CD8-positive, alpha-beta memory T cell (primary cell): ENCODE results near the gene KRTAP5-8. TPM values are rescaled to one million over a fixed set of nuclear protein-coding genes. Genes with fewer than 3 reads are reported as not detected.
A peak's percentile ranks its signal among the peaks of the same experiment; 100 is the strongest.

Experiments
- CTCF ChIA-PET: fragments of 350-600 bp; sonication (Branson Sonifier 250); formaldehyde crosslinking; loops from one replicate; lab custom pipeline; 2021; ENCODE audit warnings: antibody characterized with exemption; lab: Charles Lee
- POLR2A ChIA-PET: fragments of 350-600 bp; sonication (Branson Sonifier 250); formaldehyde crosslinking; loops from one replicate; lab custom pipeline; 2021; ENCODE audit warnings: antibody characterized with exemption; lab: Charles Lee
- DNase-seq, 5 donors: peaks; one replicate each; pipeline versions ENCODE4 v3.0.0 to v3.0.0-alpha.2; 2020 to 2022; ENCODE audit warnings: mixed read lengths in 1 of 5
- H3K27ac ChIP-seq: one replicate; pipeline ENCODE4 v1.7.0; 2013; ENCODE audit warnings: low read depth, mild to moderate bottlenecking, low read length, moderate library complexity
- H3K27me3 ChIP-seq: 2 replicates; pipeline ENCODE4 v1.7.0; 2013; ENCODE audit warnings: low read length, mild to moderate bottlenecking; ENCODE audit not compliant: insufficient read depth, poor library complexity, severe bottlenecking
- H3K36me3 ChIP-seq: 2 replicates; pipeline ENCODE4 v1.7.0; 2013; ENCODE audit warnings: mild to moderate bottlenecking, low read length, moderate library complexity; ENCODE audit not compliant: insufficient read depth
- H3K4me1 ChIP-seq: 2 replicates; pipeline ENCODE4 v1.7.0; 2013; ENCODE audit warnings: mild to moderate bottlenecking, low read length, moderate library complexity; ENCODE audit not compliant: insufficient read depth
- H3K4me3 ChIP-seq: 2 replicates; pipeline ENCODE4 v1.7.0; 2013; ENCODE audit warnings: mild to moderate bottlenecking, low read length
- H3K9me3 ChIP-seq: 2 replicates; pipeline ENCODE4 v1.7.0; 2013; ENCODE audit warnings: mild to moderate bottlenecking, low read length
- H3K27ac Mint-ChIP-seq, 8 donors: one replicate each; pipeline ENCODE4 v1.8.0; 2020 to 2021; ENCODE audit warnings: mixed read lengths in 8 of 8, mild to moderate bottlenecking in 6 of 8, inconsistent platforms in 3 of 8, moderate library complexity in 3 of 8
- H3K27me3 Mint-ChIP-seq, 2 donors: one replicate each; pipeline ENCODE4 v1.8.0; 2020 to 2021; ENCODE audit warnings: mixed read lengths in 2 of 2, mild to moderate bottlenecking in 1 of 2, moderate library complexity in 1 of 2
- H3K36me3 Mint-ChIP-seq, 3 donors: one replicate each; pipeline ENCODE4 v1.8.0; 2020 to 2021; ENCODE audit warnings: mixed read lengths in 3 of 3, inconsistent platforms in 1 of 3, mild to moderate bottlenecking in 1 of 3
- H3K4me1 Mint-ChIP-seq, 3 donors: one replicate each; pipeline ENCODE4 v1.8.0; 2020 to 2021; ENCODE audit warnings: mixed read lengths in 3 of 3, inconsistent platforms in 1 of 3, mild to moderate bottlenecking in 1 of 3
- H3K4me3 Mint-ChIP-seq, 7 donors: one replicate each; pipeline ENCODE4 v1.8.0; 2020 to 2021; ENCODE audit warnings: mixed read lengths in 7 of 7, mild to moderate bottlenecking in 6 of 7, moderate library complexity in 4 of 7, inconsistent platforms in 2 of 7
- H3K9me3 Mint-ChIP-seq, 5 donors: one replicate each; pipeline ENCODE4 v1.8.0; 2020 to 2022; ENCODE audit warnings: mixed read lengths in 5 of 5, mild to moderate bottlenecking in 3 of 5, moderate library complexity in 2 of 5, inconsistent platforms in 1 of 5
- polyA plus RNA-seq: library from polyadenylated mRNA; unstranded; fragments of 300-500 nt; fragmentation: Illumina TruSeq; gene quantifications from one replicate; pipeline ENCODE4 v1.2.3, GENCODE V29; 2021
- total RNA-seq, 2 experiments: library from RNA; stranded (reverse); gene quantifications; one replicate each; pipeline ENCODE4 v1.2.3, GENCODE V29; 2021

KRTAP5-8 gene
- total and polyA plus RNA-seq, 3 experiments from 2014 or later, result not detected

DNA sequence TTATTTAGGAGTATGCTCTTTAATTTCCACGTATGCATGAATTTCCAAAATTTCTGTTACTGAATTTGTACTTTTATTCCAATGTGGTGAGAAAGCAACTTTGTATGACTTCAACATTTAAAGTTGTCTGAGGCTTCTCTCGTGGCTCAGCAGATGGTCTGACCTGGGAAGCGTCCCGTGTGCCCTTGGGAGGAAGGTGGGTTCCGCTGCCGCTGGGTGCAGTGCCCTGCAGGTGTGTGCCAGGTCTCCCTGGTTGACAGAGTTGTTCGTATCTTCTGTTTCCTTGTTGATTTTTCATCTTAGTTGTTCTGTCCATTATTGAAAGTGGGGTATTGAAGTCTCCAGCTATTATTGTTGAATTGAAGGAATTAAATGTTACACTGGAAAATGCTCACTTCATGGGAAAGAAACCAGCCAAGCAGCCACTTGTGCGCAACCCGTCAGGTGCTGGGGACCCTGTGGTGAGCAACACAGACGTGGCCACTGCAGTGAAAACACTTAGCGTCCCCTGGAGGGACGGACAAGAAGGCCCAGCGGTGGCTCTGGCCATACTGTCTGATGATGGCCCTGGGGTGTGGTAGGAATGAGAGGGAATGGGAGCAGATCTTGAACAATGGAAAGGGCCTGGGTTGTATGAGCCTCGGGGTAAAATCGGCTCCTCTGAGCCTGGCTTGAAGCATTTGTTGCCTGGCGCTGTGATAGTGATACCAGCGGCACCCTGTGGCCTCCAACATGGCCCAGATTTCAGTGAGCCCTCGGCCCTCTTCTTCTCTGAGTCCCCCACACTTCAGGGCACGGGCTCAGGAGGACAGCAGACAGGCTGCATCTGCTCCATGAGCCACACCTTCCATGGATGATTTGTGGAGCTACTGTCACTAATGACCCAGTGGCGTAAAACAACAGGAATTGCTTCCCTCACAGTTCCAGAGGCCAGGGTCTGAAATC lies 42.3 kb upstream of the KRTAP5-8 start:
- no peak overlapping the region for H3K4me3 ChIP-seq
- Mint-ChIP-seq H3K27me3 (no peaks in the 10 kb centered on the region), H3K27ac (peak overlapping the region in 2 of 8 donors; percentile 3 to 19), H3K36me3 (peaks cover 26 to 91% (median 38%) of the 10 kb centered on the region in 3 donors), H3K4me1 (no peaks in the 10 kb centered on the region), H3K9me3 (no peaks in the 10 kb centered on the region), H3K4me3 (no peak overlapping the region)
- DNase-seq, result no peak
- H3K27ac ChIP-seq, result no peak overlapping the region
- H3K4me1 ChIP-seq, result no peaks in the 10 kb centered on the region
- H3K9me3 ChIP-seq, result no peaks in the 10 kb centered on the region
- peaks cover 25% of the 10 kb centered on the region for H3K36me3 ChIP-seq
- POLR2A ChIA-PET, result no interaction called here
- no peaks in the 10 kb centered on the region for H3K27me3 ChIP-seq
- CTCF ChIA-PET, result no interaction called here

DNA sequence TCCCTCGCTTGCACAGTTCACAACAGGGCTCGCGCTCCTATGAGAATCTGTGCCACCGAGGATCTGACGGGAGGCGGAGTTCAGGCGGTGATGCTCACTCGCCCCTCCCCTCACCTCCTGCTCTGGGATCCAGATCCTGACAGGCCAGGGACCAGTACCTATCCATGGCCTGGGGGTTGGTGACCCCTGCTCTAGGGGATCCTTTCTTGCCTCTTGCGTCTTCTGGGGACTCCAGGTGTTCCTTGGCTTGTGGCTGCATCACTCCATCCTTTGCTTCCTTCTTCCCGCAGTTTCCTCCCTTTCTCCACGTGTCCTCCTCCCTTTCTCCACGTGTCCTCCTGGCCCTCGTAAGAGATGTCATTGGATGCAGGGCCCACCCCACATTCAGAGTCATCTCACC lies 41.4 kb upstream of the KRTAP5-8 start:
- no peaks in the 10 kb centered on the region for H3K9me3 ChIP-seq
- H3K27me3 ChIP-seq, result no peaks in the 10 kb centered on the region
- Mint-ChIP-seq H3K27ac (no peak overlapping the region), H3K4me1 (no peaks in the 10 kb centered on the region), H3K9me3 (no peaks in the 10 kb centered on the region), H3K27me3 (no peaks in the 10 kb centered on the region), H3K4me3 (no peak overlapping the region), H3K36me3 (peaks cover 27 to 91% (median 38%) of the 10 kb centered on the region in 3 donors)
- H3K27ac ChIP-seq, result no peak overlapping the region
- no peak overlapping the region for H3K4me3 ChIP-seq
- H3K4me1 ChIP-seq, result no peaks in the 10 kb centered on the region
- ChIA-PET CTCF (no interaction called here), POLR2A (no interaction called here)
- DNase-seq, result no peak
- H3K36me3 ChIP-seq, result peaks cover 26% of the 10 kb centered on the region

DNA sequence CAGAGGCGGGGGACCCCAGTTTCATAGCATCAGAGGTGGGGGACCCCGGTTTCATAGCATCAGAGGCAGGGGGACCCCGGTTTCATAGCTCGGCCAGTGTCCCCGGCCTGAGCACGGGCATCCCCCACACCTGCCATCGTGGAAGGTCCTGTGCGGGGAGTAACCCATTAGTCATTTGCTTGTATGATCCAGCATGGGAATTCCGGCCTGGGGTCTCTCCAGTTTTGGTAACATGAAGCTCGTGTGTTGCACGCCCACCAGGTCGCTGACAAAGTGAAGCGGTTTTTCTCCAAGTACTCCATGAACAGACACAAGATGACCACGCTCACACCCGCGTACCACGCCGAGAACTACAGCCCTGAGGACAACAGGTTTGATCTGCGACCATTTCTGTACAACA lies 39.7 kb upstream of the KRTAP5-8 start:
- ChIA-PET POLR2A (no interaction called here), CTCF (no interaction called here)
- Mint-ChIP-seq H3K4me1 (no peaks in the 10 kb centered on the region), H3K27me3 (no peaks in the 10 kb centered on the region), H3K4me3 (no peak overlapping the region), H3K27ac (no peak overlapping the region), H3K36me3 (peaks cover 27 to 92% (median 33%) of the 10 kb centered on the region in 3 donors), H3K9me3 (no peaks in the 10 kb centered on the region)
- Histone ChIP-seq H3K27ac (no peak overlapping the region), H3K4me3 (no peak overlapping the region), H3K9me3 (no peaks in the 10 kb centered on the region), H3K4me1 (no peaks in the 10 kb centered on the region), H3K36me3 (peaks cover 25% of the 10 kb centered on the region), H3K27me3 (no peaks in the 10 kb centered on the region)
- no peak for DNase-seq

DNA sequence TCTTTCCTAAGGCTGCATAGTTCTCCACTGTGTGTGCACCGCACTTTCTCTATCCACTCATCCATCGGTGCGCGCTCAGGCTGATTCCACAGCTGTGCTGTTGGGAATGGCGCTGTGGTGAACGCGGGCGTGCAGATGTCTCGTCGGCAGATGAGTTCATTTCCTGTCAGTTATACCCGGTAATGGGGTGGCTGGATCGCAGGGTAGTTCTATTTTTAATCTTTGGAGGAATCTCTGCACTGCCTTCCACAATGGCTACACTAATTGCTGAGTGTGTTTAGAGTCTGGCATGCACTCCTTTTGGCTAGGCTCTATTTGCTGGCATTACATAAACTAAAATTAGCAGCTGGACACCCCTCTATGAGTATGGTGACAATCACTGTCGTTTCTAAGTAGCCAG lies 38.7 kb upstream of the KRTAP5-8 start:
- no peak overlapping the region for H3K4me3 Mint-ChIP-seq
- H3K4me1 Mint-ChIP-seq, result no peaks in the 10 kb centered on the region
- Histone ChIP-seq H3K27ac (no peak overlapping the region), H3K36me3 (peaks cover 25% of the 10 kb centered on the region), H3K4me1 (no peaks in the 10 kb centered on the region), H3K27me3 (no peaks in the 10 kb centered on the region), H3K4me3 (no peak overlapping the region), H3K9me3 (no peaks in the 10 kb centered on the region)
- H3K27ac Mint-ChIP-seq, result peak overlapping the region in 1 of 8 donors; percentile 9
- H3K27me3 Mint-ChIP-seq, result peaks cover 0 to 2% of the 10 kb centered on the region in 2 donors
- H3K36me3 Mint-ChIP-seq, result peaks cover 31 to 96% (median 35%) of the 10 kb centered on the region in 3 donors
- DNase-seq, result no peak
- H3K9me3 Mint-ChIP-seq, result no peaks in the 10 kb centered on the region
- CTCF ChIA-PET, result no interaction called here
- POLR2A ChIA-PET, result no interaction called here

DNA sequence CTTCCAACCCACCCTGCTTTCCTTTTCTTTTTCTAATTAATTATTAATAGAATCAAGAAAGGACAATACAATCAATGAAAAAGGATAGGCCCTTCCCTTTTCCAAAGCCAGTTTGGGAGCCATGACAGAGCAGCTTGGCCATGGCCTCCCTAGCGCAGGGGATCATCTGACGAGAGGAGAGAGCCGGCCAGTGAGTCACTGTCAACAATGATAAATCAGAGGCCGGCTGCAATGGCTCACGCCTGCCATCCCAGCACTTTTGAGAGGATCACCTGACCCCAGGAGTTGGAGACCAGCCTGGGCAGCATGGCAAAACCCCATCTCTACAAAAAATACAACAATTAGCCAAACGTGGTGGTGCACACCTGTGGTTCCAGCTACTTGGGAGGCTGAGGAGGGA lies 38.3 kb upstream of the KRTAP5-8 start:
- POLR2A ChIA-PET, result no interaction called here

DNA sequence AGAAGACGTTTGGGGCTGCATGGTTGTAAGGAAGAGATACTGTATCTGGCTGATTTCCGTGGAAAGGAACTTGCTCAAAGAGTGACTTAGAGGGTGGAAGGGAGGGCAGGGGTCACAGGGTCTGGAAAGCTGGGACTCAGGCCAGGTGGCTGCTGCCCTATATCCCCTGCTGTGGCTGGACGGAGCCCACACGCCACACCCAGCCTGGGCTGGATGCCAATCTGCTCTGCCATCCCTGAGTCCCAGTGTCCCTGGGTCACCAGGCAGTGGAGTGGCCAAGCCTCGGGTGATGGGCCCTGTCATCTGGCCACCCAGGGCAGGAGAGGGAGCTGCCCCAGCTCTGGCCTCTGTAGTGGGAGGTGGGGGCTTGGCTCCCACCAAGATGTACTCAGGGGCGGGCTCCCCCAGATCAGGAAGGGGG lies 37.2 kb upstream of the KRTAP5-8 start:
- H3K4me3 ChIP-seq, result no peak overlapping the region
- H3K4me1 ChIP-seq, result no peaks in the 10 kb centered on the region
- ChIA-PET CTCF (no interaction called here), POLR2A (no interaction called here)
- H3K27me3 Mint-ChIP-seq, result peaks cover 0 to 2% of the 10 kb centered on the region in 2 donors
- peaks cover 0 to under 1% (median 0%) of the 10 kb centered on the region in 5 donors for H3K9me3 Mint-ChIP-seq
- no peak for DNase-seq
- no peaks in the 10 kb centered on the region for H3K4me1 Mint-ChIP-seq
- H3K27ac Mint-ChIP-seq, result no peak overlapping the region
- peaks cover 32 to 93% (median 42%) of the 10 kb centered on the region in 3 donors for H3K36me3 Mint-ChIP-seq
- H3K27me3 ChIP-seq, result no peaks in the 10 kb centered on the region
- H3K4me3 Mint-ChIP-seq, result no peak overlapping the region
- peaks cover 19% of the 10 kb centered on the region for H3K36me3 ChIP-seq
- no peak overlapping the region for H3K27ac ChIP-seq
- H3K9me3 ChIP-seq, result no peaks in the 10 kb centered on the region

More for the DNA sequence above, 38.3 kb upstream of the KRTAP5-8 start:
- no peaks in the 10 kb centered on the region for H3K27me3 ChIP-seq
- Mint-ChIP-seq H3K36me3 (peaks cover 32 to 94% (median 36%) of the 10 kb centered on the region in 3 donors), H3K27me3 (peaks cover 0 to 2% of the 10 kb centered on the region in 2 donors), H3K9me3 (no peaks in the 10 kb centered on the region), H3K4me3 (no peak overlapping the region), H3K4me1 (no peaks in the 10 kb centered on the region), H3K27ac (no peak overlapping the region)
- peaks cover 25% of the 10 kb centered on the region for H3K36me3 ChIP-seq
- no peak overlapping the region for H3K27ac ChIP-seq
- H3K9me3 ChIP-seq, result no peaks in the 10 kb centered on the region
- H3K4me3 ChIP-seq, result no peak overlapping the region
- H3K4me1 ChIP-seq, result no peaks in the 10 kb centered on the region
- CTCF ChIA-PET, result no interaction called here
- DNase-seq, result no peak

DNA sequence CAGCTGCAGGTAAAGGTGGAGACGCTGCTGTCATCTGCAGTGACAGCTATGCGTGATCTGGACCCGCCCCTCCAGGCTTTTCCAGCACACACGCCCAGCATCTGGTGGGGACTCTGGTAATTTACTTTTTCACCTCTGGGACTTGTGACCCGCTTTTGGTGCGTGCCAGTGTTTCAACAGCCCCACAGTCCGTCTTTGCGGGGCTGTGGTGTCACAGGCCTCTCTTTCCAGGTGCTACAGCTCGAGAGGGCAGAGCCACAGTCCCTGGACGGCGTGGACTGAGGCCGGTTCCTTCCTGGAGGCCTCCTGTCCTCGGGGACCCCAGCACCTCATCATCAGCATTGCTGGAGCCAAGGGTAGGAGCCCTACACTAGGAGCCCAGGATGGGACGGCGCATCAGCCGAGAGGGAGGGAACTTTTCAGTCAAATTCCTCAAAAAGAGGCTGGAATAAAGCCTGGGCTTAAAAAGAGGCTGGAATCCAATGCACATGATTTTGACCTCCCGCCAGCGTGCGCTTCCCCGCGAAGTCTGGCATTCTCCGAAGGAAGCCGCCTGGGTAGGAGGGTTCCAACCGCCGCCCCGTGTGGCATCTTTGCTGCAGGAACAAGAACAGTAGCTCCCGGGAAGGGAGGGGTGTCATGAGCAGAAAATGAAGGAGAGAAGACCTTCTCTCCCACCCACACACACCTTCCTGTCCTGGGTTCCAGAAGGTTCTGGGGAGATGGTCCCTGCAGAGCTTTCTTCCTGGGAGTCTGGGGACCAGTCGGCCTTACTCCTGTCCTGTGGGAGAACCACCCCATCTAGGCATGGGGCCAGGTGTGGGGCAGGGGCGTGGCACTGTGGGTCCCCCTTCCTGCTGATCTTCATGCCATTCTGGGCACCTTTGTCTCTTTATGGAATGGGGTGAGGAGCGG lies 36.5 kb upstream of the KRTAP5-8 start:
- no peak overlapping the region for H3K27ac ChIP-seq
- Mint-ChIP-seq H3K36me3 (peaks cover 34 to 93% (median 45%) of the 10 kb centered on the region in 3 donors), H3K9me3 (peaks cover 0 to 6% (median 3%) of the 10 kb centered on the region in 5 donors), H3K4me1 (no peaks in the 10 kb centered on the region), H3K27me3 (peaks cover 0 to 2% of the 10 kb centered on the region in 2 donors), H3K4me3 (no peak overlapping the region), H3K27ac (no peak overlapping the region)
- H3K4me1 ChIP-seq, result no peaks in the 10 kb centered on the region
- ChIA-PET CTCF (no interaction called here), POLR2A (no interaction called here)
- no peaks in the 10 kb centered on the region for H3K9me3 ChIP-seq
- peaks cover 14% of the 10 kb centered on the region for H3K36me3 ChIP-seq
- no peak for DNase-seq
- no peak overlapping the region for H3K4me3 ChIP-seq
- no peaks in the 10 kb centered on the region for H3K27me3 ChIP-seq
